Measurements from ENCODE around the gene PFKL. TPM values are rescaled to one million over a fixed set of nuclear protein-coding genes. Genes with fewer than 3 reads are reported as not detected.

Gene PFKL
- total and polyA plus RNA-seq, 2 of the 8 experiments (the other 6 are each of a cell fraction or from before 2014, with no cell fraction given), result 80.2 to 82.3 TPM

DNA sequence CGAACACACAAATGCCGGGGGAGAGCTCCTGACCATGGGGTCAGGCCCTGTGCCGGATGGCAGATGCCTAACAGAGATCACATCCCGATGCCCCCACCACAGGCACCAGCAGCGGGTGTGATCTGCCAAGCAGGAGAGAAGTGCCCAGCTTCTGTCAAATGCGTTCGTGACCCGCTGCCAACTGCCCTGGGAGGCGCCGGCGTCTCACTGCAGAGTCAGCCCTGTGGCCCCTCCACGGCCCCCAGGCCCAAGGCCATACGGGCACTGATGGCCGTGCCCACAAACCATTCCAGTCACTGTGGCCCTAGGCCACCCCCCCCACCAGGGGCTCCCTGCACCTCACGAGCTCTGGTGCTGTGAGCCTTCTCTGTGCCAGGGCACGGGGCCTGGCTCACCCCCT lies 31.4 kb downstream of the PFKL start:
- POLR2A ChIA-PET (ENCODE audit: partially characterized antibody), result interaction anchor here (1.0 to 3.7 kb wide), 4 partner anchors 12 to 23 kb away, joined by 3 to 11 read pairs (median 6); no protein-coding TSS in a partner anchor

More for the DNA sequence above, 31.4 kb downstream of the PFKL start:
- Histone ChIP-seq H2BK15ac (ENCODE audit: low read length) (no peak overlapping the region), H3K4me2 (ENCODE audit: insufficient read depth in 1 of 2, low read depth in 2 of 2, low read length in 2 of 2) (no peak overlapping the region), H3K79me2 (ENCODE audit: control insufficient read depth in 1 of 2, insufficient read depth in 2 of 2, low read length in 2 of 2) (no peaks in the 10 kb centered on the region), H3K4me3 (ENCODE audit: extremely low read depth in 1 of 4, insufficient read depth in 2 of 4, low read depth in 3 of 4, low read length in 4 of 4) (no peak overlapping the region), H3K79me1 (ENCODE audit: low read depth, low read length) (no peaks in the 10 kb centered on the region), H2BK12ac (ENCODE audit: low read depth, low read length) (no peak overlapping the region), H3K9me3 (ENCODE audit: insufficient read depth in 2 of 2, low read depth in 1 of 2, low read length in 1 of 2) (no peaks in the 10 kb centered on the region), H4K5ac (ENCODE audit: insufficient read length, low read depth, low read length) (no peak overlapping the region), H3K23me2 (ENCODE audit: low read depth, low read length) (no peaks in the 10 kb centered on the region), H3K4me1 (replicated peaks in 1 of 4; ENCODE audit: control insufficient read depth in 3 of 4, insufficient read depth in 4 of 4, low read length in 3 of 4) (no peaks in the 10 kb centered on the region), H3K4ac (replicated peaks; ENCODE audit: insufficient read length, low read depth, low read length) (no peak overlapping the region), H3K27ac (ENCODE audit: low read depth, low read length) (no peak overlapping the region), H4K8ac (ENCODE audit: extremely low read depth, insufficient read depth, low read length) (peak overlapping the region; percentile 11; the same call in 1 of the 2 replicates), H2AK5ac (ENCODE audit: low read depth, low read length) (no peak overlapping the region), H3K56ac (replicated peaks; ENCODE audit: insufficient read length, low read depth, low read length) (no peak overlapping the region), H4K91ac (replicated peaks; ENCODE audit: insufficient read length, low read length) (no peak overlapping the region), H3K23ac (ENCODE audit: insufficient read length) (no peak overlapping the region), H3K14ac (ENCODE audit: insufficient read length) (no peak overlapping the region), H2BK120ac (replicated peaks; ENCODE audit: low read depth, low read length) (no peak overlapping the region), H3K18ac (ENCODE audit: extremely low read depth, low read length) (no peak overlapping the region), H3K27me3 (replicated peaks in 1 of 4; ENCODE audit: control insufficient read depth in 3 of 4, extremely low read depth in 1 of 4, insufficient read depth in 3 of 4, low read length in 3 of 4) (no peaks in the 10 kb centered on the region), H4K20me1 (replicated peaks in 1 of 2; ENCODE audit: control insufficient read depth in 1 of 2, insufficient read depth in 2 of 2, low read length in 2 of 2) (peaks cover 0 to 6% of the 10 kb centered on the region in 2 experiments), H2BK20ac (ENCODE audit: low read length) (no peak overlapping the region), H2AFZ (ENCODE audit: low read length) (no peak overlapping the region), H3K36me3 (ENCODE audit: control insufficient read depth in 2 of 4, insufficient read depth in 4 of 4, low read length in 3 of 4) (no peaks in the 10 kb centered on the region; a peak in 1 of 8 replicates), H2BK5ac (ENCODE audit: low read depth, low read length) (no peak overlapping the region), H3K9ac (replicated peaks in 1 of 4; ENCODE audit: extremely low read depth in 1 of 4, low read depth in 3 of 4, low read length in 3 of 4) (no peak overlapping the region)
- WGBS, 2 experiments (ENCODE audit: extremely low coverage in 1 of 2, insufficient coverage in 1 of 2, insufficient read length in 1 of 2, insufficient replicate concordance in 2 of 2, low coverage in 1 of 2, low lambda C conversion rate in 2 of 2, missing lambda C conversion rate in 1 of 2), result 97% methylated on average over 10 of the region's 16 CpGs; no CpG with 5 or more reads in 1 of the 2 experiments
- DNase-seq (ENCODE audit: low read depth in 1 of 2, low spot score in 2 of 2) (no peak), FAIRE-seq (no peak)
- CTCF ChIA-PET (ENCODE audit: partially characterized antibody), result interaction anchor here (0.7 to 1.6 kb wide), 10 partner anchors 11 to 142 kb away, joined by 3 to 5 read pairs (median 3); no protein-coding TSS in a partner anchor
- TF ChIP-seq CHD2 (IDR thresholded peaks at IDR 0.05; ENCODE audit: low read length) (no peak), RXRA (IDR thresholded peaks at IDR 0.05; ENCODE audit: insufficient read depth, low read depth, low read length) (no peak), RNF2 (IDR thresholded peaks at IDR 0.05; ENCODE audit: borderline replicate concordance, low read depth, low read length, missing control alignments, poor library complexity, severe bottlenecking) (no peak), POLR2AphosphoS5 (IDR thresholded peaks at IDR 0.05; ENCODE audit: low read depth, low read length) (no peak), SUZ12 (IDR thresholded peaks at IDR 0.05; ENCODE audit: low read length) (no peak), POU5F1 (IDR thresholded peaks at IDR 0.05; ENCODE audit: low read depth, low read length) (no peak), NANOG (IDR thresholded peaks at IDR 0.05; ENCODE audit: insufficient read depth, low read depth, low read length, poor library complexity, severe bottlenecking) (no peak), SIRT6 (IDR thresholded peaks at IDR 0.05; ENCODE audit: low read length) (no peak), CHD1 (IDR thresholded peaks at IDR 0.05; ENCODE audit: low read depth, low read length) (no peak), HDAC2 (IDR thresholded peaks at IDR 0.05; ENCODE audit: borderline replicate concordance in 1 of 2, low read depth in 2 of 2, low read length in 2 of 2) (no peak)

Data from H1 (cell line).